HL-60 (cell line): ENCODE results near the gene SPRR2B.

Source experiments
- DNase-seq, 2 experiments: peaks; one replicate each; pipeline ENCODE4 v3.0.0-alpha.2; 2010 to 2020; ENCODE audit warnings: low read depth in 1 of 2, low spot score in 1 of 2
- H3K27ac ChIP-seq: fragments of 250-450 bp; sonication (Bioruptor Pico); replicated peaks from 2 replicates; pipeline ENCODE4 v1.5.1; 2020; ENCODE audit warnings: mild to moderate bottlenecking, moderate library complexity
- H3K27me3 ChIP-seq: fragments of 250-450 bp; sonication (Bioruptor Pico); 2 replicates; pipeline ENCODE4 v1.5.1; 2021; ENCODE audit warnings: mild to moderate bottlenecking, moderate library complexity; ENCODE audit not compliant: insufficient read depth, poor library complexity, severe bottlenecking
- H3K4me3 ChIP-seq: replicated peaks from 2 replicates; pipeline ENCODE4 v1.5.1; 2011; ENCODE audit warnings: mild to moderate bottlenecking, control low read depth, low read length; ENCODE audit not compliant: insufficient read depth
- CTCF ChIP-seq: IDR thresholded peaks from one replicate; pipeline ENCODE4 v1.5.1; 2011; ENCODE audit warnings: low read length, control low read depth, inconsistent platforms; ENCODE audit not compliant: insufficient read depth
- GABPA ChIP-seq: IDR thresholded peaks from 2 replicates; pipeline ENCODE4 v1.6.1; 2012; ENCODE audit warnings: low read depth
- POLR2AphosphoS5 ChIP-seq: IDR thresholded peaks from 2 replicates; pipeline ENCODE4 v1.6.1; 2012; ENCODE audit warnings: low read depth
- REST ChIP-seq: IDR thresholded peaks from 2 replicates; pipeline ENCODE4 v1.6.1; 2012; ENCODE audit warnings: low read depth; ENCODE audit not compliant: insufficient replicate concordance
- SPI1 ChIP-seq: IDR thresholded peaks from 2 replicates; pipeline ENCODE4 v1.6.1; 2012; ENCODE audit warnings: low read depth, mild to moderate bottlenecking, borderline replicate concordance

SPRR2B gene

GRCh38 chr1:153081736-153082135, 10.3 kb upstream of the SPRR2B start:
- Histone ChIP-seq H3K4me3 (no peak overlapping the region), H3K27ac (no peak overlapping the region), H3K27me3 (no peaks in the 10 kb centered on the region)
- DNase-seq: no peak
- TF ChIP-seq POLR2AphosphoS5: no peak
- TF ChIP-seq SPI1: no peak
- TF ChIP-seq CTCF: no peak
- no peak for TF ChIP-seq REST
- no peak for TF ChIP-seq GABPA

- TF ChIP-seq GABPA: no peak
- TF ChIP-seq SPI1: 0 out of 2 replicates have a peak, but pooled peaks have one; percentile 1
- no peak for DNase-seq
- peaks cover 2% of the 10 kb centered on the region for H3K27me3 ChIP-seq
- no peak overlapping the region for H3K27ac ChIP-seq
- no peak overlapping the region for H3K4me3 ChIP-seq
Measured at GRCh38 chr1:153072806-153073726, 1.7 kb upstream of the SPRR2B start.

- peaks cover 2% of the 10 kb centered on the region for H3K27me3 ChIP-seq
- H3K27ac ChIP-seq: no peak overlapping the region
- no peak overlapping the region for H3K4me3 ChIP-seq
- TF ChIP-seq SPI1: no peak
- TF ChIP-seq CTCF: no peak
- TF ChIP-seq POLR2AphosphoS5: no peak
- TF ChIP-seq REST: no peak
- TF ChIP-seq GABPA: no peak
- DNase-seq: no peak
Measured at GRCh38 chr1:153070243-153070642, 1.2 kb downstream of the SPRR2B start.

GRCh38 chr1:153058826-153059784, 12.3 kb downstream of the SPRR2B start:
- no peak overlapping the region for H3K4me3 ChIP-seq
- no peak for TF ChIP-seq POLR2AphosphoS5
- TF ChIP-seq REST: no peak
- no peak overlapping the region for H3K27ac ChIP-seq
- no peak for DNase-seq
- H3K27me3 ChIP-seq: peaks cover 13% of the 10 kb centered on the region
